SK-N-MC (cell line): Measurements from ENCODE around the gene EREG.

Experiments
- EZH2 ChIP-seq: fragments of 200-600 bp; sonication (generic); IDR thresholded peaks from one replicate; pipeline ENCODE4 v1.6.1; 2017; ENCODE audit warnings: antibody characterized with exemption
- FOXP2 ChIP-seq: optimal IDR thresholded peaks from 2 replicates; pipeline ENCODE3; 2011; ENCODE audit warnings: mild to moderate bottlenecking, moderate library complexity; ENCODE audit not compliant: insufficient read depth; ENCODE audit errors: extremely low read length, control extremely low read depth
- POLR2AphosphoS5 ChIP-seq: IDR thresholded peaks from 2 replicates; pipeline ENCODE4 v1.6.1; 2012; ENCODE audit warnings: mild to moderate bottlenecking, low read depth, low read length, borderline replicate concordance

GRCh38 chr4:74377714-74378113, 12.8 kb downstream of the EREG start:
- TF ChIP-seq POLR2AphosphoS5 (no peak), EZH2 (no peak), FOXP2 (no peak)
